GM12801 (cell line): ENCODE data around the gene DTNBP1.

Experiments
- TF ChIP-seq, protein P1 (sequence below): IDR thresholded peaks from one replicate; pipeline ENCODE4 v1.5.1; 2011; ENCODE audit warnings: control low read depth; ENCODE audit not compliant: insufficient read length; ENCODE audit errors: extremely low read depth

DTNBP1 gene

DNA sequence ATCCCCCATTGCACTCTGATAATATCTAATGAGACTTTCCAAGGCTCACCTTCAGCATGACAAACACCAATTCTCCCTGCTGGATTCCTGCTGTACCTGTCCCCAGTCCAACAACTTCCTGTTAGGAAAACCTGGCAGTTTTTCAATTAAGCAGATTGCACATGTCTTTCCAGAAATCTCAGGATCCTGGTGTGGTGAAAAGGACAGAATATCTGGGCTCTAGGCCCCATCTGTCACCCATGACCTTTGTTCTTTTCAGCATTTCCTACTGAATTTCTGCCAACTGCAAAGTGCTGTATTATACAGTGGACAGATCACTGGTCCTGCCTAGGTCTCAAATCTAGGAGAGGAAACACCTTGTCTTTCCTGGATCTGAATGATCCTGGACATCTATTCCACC lies 27.7 kb upstream of the DTNBP1 start:
- TF ChIP-seq, protein P1, sequence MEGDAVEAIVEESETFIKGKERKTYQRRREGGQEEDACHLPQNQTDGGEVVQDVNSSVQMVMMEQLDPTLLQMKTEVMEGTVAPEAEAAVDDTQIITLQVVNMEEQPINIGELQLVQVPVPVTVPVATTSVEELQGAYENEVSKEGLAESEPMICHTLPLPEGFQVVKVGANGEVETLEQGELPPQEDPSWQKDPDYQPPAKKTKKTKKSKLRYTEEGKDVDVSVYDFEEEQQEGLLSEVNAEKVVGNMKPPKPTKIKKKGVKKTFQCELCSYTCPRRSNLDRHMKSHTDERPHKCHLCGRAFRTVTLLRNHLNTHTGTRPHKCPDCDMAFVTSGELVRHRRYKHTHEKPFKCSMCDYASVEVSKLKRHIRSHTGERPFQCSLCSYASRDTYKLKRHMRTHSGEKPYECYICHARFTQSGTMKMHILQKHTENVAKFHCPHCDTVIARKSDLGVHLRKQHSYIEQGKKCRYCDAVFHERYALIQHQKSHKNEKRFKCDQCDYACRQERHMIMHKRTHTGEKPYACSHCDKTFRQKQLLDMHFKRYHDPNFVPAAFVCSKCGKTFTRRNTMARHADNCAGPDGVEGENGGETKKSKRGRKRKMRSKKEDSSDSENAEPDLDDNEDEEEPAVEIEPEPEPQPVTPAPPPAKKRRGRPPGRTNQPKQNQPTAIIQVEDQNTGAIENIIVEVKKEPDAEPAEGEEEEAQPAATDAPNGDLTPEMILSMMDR, result no peak

DNA sequence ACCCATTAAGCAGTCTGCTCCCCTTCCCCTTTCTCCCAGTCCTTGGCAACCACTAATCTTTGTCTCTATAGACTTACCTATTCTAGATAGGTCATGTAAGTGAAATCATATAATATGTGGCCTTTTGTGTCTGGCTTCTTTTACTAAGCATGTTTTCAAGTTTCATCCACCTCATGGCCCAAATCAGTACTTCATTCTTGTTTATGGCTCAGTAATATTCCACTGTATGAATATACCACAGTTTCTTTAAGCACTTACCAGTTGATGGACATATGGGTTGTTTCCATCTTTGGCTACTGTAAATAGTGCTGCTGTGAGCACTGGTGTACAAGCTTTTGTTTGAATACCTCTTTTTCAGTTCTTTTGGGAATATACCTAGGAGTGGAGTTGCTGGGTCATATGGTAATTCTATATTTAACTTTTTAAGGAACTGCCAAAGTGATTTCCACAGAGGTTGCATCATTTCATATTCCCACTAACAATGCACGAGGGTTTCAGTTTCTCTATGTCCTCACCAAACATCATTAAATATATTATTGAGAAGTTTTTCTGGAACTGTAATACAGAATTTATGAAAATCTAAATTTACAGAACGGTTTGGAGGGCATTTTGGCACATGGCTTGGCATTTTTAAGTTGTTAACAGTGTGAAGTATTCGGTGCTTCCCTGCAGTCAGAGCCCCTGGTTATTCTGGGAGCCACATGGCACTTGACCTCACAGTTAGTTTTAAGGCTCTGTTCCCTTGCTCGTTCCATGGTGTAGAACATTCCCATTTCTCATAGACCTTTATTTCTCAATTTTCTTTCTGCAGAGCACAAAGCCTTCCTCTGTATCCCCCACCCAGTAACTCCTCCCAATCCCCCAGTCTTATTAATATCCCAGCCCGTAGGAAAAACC lies 27.0 kb upstream of the DTNBP1 start:
- TF ChIP-seq, protein P1, result no peak

DNA sequence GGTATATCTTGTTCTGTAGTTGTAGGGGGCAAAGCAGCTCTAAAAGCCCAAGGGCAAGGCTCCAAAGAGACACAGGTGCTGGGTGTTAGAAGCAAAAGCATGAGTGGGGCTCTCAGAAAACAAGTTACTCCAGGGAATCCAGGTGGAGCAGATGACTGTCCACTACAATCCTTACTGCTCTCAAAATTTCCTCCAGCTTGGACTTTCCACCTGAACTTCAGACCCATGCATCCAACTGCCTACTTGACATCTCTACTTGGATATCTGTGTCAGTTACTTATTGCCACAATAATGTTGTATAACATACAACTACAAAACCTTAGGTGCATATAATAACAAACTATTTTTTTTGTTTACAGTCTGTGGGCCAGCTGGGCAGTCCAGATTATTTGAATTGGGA lies 22.8 kb upstream of the DTNBP1 start:
- TF ChIP-seq, protein P1, result no peak

DNA sequence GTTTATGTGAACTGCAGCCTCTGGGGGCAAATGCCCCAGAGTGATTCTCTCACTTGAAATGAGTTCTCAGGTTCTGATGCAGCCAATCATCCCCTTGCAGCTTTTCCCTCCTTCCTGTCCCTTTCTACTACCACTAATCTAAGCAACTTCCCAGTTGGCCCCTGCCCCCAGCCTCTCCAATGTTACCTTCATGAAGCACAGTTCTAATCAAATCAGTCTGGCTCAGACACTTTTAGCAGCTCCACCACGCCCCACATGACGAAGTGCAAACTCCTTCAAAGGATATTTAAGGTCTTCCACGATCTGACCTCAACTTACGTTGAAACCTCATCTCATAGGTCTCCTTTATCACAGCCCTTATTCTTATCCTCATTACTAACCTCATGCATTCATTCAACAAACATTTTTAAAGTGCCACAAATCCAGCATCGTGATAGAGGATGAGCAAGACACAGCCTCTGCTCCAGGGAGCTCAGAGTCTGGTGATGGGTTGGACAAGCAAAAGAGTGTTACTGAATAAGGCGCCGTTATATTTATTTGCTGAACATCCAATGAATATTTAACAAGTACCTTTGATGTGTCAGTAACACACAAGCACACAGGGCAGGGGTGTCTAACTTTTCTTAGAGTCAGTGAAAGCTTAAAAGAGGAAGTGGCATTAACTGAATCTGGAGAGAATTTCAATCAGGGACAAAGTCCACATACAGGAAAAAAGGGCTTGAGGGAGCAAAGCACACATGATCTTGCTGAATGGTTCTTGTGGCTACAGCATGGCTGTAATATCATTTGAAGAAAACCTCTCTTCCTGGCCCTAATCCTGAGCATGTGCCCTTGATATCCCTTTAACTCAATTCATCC lies 20.4 kb upstream of the DTNBP1 start:
- TF ChIP-seq, protein P1, result no peak

DNA sequence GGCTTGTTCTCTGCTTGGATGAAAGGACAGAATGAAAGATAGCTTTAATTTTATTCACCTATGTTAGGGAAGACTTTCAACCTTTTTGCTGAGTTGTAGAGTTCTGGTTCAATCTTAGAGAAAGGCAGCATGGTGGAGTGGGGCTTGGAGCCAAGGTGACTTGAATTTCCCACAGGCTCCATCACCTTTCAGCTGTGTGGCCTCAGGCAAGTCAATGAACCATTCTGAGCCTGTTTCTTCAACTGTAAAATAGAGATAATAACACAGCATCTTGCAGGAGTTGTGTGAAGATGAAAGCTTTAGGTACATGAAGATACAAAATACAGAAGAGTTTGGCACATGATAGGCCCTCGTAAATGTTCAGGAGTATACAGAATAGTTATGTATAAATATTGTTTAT lies 19.1 kb upstream of the DTNBP1 start:
- TF ChIP-seq, protein P1, result no peak

DNA sequence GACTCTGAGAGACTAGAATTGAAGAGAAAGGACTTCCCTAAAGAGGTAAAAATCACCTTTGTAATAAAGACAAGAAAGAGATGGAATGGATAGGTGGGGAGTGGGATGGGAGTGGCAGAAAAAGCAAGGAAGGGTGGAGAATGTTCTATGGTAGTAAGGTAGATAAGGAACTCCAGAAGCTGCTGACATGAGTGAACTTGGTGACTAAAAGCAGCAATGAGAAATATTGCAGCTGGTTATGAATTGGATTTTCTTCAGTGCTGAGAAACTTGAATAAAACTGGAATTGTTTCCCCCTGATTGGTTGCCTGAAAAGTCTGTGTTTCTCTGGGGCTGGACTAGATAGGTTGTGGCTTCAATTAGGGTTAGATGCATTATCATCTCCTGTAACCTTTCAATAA lies 15.7 kb upstream of the DTNBP1 start:
- TF ChIP-seq, protein P1, result no peak

DNA sequence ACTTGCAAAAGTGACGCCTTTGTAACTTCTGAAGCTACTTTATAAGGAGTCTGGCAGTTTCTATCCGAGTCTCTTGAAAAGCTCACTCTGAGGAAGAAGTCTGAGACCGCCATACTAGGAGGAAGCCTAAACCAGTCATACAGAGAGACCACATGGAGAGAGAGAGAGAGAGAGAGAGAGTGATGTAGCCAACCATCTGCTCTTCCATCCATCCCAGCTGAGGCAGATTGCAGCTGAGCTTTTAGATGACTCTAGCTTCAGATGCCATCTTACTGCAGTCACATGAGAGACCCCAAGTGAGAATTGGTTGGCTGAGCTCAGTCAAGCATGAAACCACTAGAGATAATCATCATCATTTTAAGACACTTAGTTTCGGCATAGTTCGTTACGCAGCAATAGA lies 15.0 kb upstream of the DTNBP1 start:
- TF ChIP-seq, protein P1, result no peak
